ENCODE data around the gene ZYG11A. TPM values are rescaled to one million over a fixed set of nuclear protein-coding genes. Genes with fewer than 3 reads are reported as not detected.

Gene ZYG11A
- total and polyA plus RNA-seq, 7 donors, result 0.13 TPM; not detected in 6

DNA sequence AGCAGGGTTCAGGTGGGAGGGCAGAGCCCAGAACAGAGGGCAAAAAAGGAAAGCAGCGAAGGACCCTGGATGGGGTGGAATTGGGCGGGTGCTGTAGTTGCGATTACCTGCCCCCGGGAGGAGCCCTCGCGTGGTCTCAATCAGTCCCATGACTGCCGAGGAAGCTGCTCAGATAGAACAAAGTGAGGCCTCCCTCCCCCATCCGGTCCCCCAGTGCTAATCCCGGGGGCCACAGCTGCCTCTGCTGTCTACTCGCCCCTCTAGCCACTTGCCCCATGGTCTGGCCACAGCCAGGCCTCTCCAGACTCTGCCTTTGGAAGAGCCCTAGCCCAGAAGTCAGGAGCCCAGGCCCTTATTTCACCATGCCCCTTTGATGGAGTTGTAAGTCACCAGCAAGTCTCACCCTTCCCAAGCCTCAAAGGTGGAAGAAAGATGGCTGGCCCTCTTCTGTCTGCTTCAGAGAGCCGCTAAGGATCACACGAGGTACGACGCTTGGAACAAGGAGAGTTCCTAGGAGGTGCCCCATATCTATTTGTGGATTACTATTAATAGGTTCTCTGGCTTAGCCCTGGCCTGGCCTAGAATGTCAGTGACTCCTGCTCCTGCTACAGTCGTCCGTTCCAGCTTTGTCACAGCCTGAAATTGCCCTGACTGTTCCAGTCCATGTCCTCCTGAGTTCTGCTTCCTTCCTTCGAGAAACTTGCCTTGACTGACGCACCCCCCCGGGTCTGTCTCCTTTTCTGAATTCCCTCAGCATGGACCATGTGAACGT, 62.6 kb downstream of the ZYG11A start:
- peak; percentile 97 to 99 (median 98) for ATAC-seq
- intact Hi-C loops (cut with DNase I), result no loop called here

DNA sequence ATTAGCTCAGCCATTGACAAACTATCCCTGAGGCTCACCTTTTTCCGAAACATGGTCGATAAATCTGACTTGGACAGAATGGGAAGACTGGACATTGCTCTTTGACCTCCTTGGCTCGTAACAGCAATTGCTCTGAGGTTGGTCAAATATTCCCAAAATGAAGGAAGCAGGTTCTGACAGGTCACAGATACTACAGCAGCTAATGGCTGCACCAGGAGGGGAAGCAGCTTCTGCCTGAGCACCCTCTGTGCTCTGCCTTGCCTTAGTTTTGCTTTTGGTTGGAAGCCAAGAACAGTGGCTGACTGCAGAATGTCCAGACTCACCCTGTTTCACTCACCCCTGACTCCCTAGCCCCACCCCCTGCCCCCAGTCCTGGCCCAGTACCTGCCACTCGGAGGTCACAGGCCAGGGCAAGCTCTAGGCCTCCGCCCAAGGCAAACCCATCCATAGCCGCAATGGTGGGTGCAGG, 63.6 kb downstream of the ZYG11A start:
- ATAC-seq, result peak in 3 of 4 donors; percentile 23 to 62 (median 41)
- H3K27me3 ChIP-seq (ENCODE audit: insufficient read depth in 3 of 3, low read length in 2 of 3), result no peaks in the 10 kb centered on the region
- peak overlapping the region; percentile 37 for H3K4me3 ChIP-seq
- peaks cover 21% of the 10 kb centered on the region for H3K4me1 ChIP-seq
- 59 to 85% (median 59%) methylated on average over 6 of the region's 6 CpGs for WGBS, 3 donors
- peaks cover 0 to 33% of the 10 kb centered on the region in 2 donors for H3K36me3 ChIP-seq (ENCODE audit: insufficient read depth in 1 of 2, low read depth in 1 of 2)
- DNase-seq, result peak in 1 of 2 donors; percentile 62
- TF ChIP-seq, protein P1, sequence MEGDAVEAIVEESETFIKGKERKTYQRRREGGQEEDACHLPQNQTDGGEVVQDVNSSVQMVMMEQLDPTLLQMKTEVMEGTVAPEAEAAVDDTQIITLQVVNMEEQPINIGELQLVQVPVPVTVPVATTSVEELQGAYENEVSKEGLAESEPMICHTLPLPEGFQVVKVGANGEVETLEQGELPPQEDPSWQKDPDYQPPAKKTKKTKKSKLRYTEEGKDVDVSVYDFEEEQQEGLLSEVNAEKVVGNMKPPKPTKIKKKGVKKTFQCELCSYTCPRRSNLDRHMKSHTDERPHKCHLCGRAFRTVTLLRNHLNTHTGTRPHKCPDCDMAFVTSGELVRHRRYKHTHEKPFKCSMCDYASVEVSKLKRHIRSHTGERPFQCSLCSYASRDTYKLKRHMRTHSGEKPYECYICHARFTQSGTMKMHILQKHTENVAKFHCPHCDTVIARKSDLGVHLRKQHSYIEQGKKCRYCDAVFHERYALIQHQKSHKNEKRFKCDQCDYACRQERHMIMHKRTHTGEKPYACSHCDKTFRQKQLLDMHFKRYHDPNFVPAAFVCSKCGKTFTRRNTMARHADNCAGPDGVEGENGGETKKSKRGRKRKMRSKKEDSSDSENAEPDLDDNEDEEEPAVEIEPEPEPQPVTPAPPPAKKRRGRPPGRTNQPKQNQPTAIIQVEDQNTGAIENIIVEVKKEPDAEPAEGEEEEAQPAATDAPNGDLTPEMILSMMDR (IDR thresholded peaks at IDR 0.05), result no peak
- intact Hi-C loops (cut with DNase I), result no loop called here
- peak overlapping the region; percentile 80 for H3K27ac ChIP-seq
- H3K9me3 ChIP-seq, result no peaks in the 10 kb centered on the region

More for the DNA sequence above, 62.6 kb downstream of the ZYG11A start:
- H3K36me3 ChIP-seq (ENCODE audit: insufficient read depth in 1 of 2, low read depth in 1 of 2), result peaks cover 0 to 26% of the 10 kb centered on the region in 2 donors
- peaks cover 21% of the 10 kb centered on the region for H3K4me1 ChIP-seq
- DNase-seq, result peak; percentile 32 to 80
- H3K4me3 ChIP-seq, result peak overlapping the region; percentile 37
- H3K9me3 ChIP-seq, result no peaks in the 10 kb centered on the region
- H3K27ac ChIP-seq, result peak overlapping the region; percentile 80
- H3K27me3 ChIP-seq (ENCODE audit: insufficient read depth in 3 of 3, low read length in 2 of 3), result no peaks in the 10 kb centered on the region
- WGBS, 3 donors, result 31 to 46% (median 40%) methylated on average over 19 to 20 of the region's 20 CpGs
- TF ChIP-seq, protein P1 (IDR thresholded peaks at IDR 0.05), result no peak

DNA sequence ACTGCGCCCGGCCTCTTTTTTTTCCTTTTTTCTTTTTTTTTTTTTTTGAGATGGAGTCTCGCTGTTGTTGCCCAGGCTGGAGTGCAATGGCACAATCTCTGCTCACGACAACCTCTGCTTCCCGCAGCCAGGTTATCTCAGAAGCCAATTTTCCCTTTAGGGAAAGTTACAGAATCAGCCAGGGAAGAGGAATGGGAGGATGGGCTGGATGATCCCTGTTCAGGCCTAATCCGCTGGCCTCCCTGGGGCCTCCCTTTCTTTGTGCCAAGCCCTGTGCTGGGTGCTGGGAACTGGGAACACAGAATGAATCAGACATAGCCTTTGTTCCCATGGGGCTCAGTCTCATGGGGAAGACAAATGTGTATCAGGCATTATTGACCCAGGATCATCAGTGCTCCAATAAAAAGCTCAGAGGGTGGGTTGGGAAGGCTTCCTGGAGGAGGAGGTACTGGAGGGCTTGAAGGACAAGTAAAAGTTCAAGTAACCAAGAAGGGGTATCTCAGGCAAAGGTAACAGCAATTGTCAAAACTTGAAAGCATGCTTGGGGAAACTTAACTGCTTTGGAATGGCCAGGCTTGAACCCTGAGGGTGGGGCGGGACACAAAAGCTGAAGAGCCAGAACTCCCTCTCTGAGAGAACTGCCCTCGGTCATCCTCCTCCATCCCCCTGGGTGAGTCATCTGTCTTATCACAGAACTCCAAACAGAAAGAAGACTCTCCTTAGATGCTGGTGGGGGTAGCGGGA, 64.7 kb downstream of the ZYG11A start:
- intact Hi-C loops (cut with DNase I), result no loop called here
- H3K9me3 ChIP-seq, result no peaks in the 10 kb centered on the region
- DNase-seq (no peak), ATAC-seq (no peak)
- H3K4me1 ChIP-seq, result peaks cover 21% of the 10 kb centered on the region
- H3K4me3 ChIP-seq, result no peak overlapping the region
- WGBS, 3 donors, result 85 to 89% (median 88%) methylated on average over 9 of the region's 9 CpGs
- peaks cover 0 to 36% of the 10 kb centered on the region in 2 donors for H3K36me3 ChIP-seq (ENCODE audit: insufficient read depth in 1 of 2, low read depth in 1 of 2)
- no peak overlapping the region for H3K27ac ChIP-seq
- no peaks in the 10 kb centered on the region for H3K27me3 ChIP-seq (ENCODE audit: insufficient read depth in 3 of 3, low read length in 2 of 3)
- TF ChIP-seq, protein P1 (IDR thresholded peaks at IDR 0.05), result no peak

DNA sequence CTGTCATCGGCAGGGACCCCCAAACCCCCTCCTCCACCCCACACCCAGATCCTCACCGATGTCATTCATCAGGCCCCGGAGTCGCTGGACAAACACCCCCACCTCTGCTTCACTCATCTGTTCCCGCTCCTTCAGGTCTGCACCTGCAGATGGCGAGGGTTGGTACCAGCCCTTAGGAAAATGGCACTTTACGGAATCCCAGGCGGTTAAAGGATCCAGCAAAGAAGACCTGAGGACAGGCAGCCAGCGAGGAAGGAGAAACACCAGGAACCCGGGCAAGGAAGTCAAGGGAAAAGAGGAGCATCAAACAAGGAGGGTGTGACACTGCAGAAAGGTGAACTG, 65.2 kb downstream of the ZYG11A start:
- Histone ChIP-seq H3K36me3 (ENCODE audit: insufficient read depth in 1 of 2, low read depth in 1 of 2) (peaks cover 0 to 30% of the 10 kb centered on the region in 2 donors), H3K27me3 (ENCODE audit: insufficient read depth in 3 of 3, low read length in 2 of 3) (no peaks in the 10 kb centered on the region), H3K4me3 (no peak overlapping the region), H3K4me1 (peaks cover 21% of the 10 kb centered on the region), H3K9me3 (no peaks in the 10 kb centered on the region), H3K27ac (no peak overlapping the region)
- TF ChIP-seq, protein P1 (IDR thresholded peaks at IDR 0.05), result no peak
- intact Hi-C loops (cut with DNase I), result no loop called here
- WGBS, 3 donors, result 86 to 98% (median 96%) methylated on average over 10 of the region's 10 CpGs
- ATAC-seq (no peak), DNase-seq (no peak)

Data from psoas muscle (tissue), 8 donors.